Stomach (tissue), 9 donors: ENCODE measurements around the gene YWHAG. TPM values are rescaled to one million over a fixed set of nuclear protein-coding genes. Genes with fewer than 3 reads are reported as not detected.
A peak's percentile ranks its signal among the peaks of the same experiment; 100 is the strongest.
"Not testable (repeated sequence)": the region's sequence is repeated elsewhere in the genome, so short reads cannot be mapped to it uniquely, and the experiment has no call there.

ENCODE experiments used
- DNase-seq, 2 donors: peaks; one replicate each; pipeline versions ENCODE4 v3.0.0 to v3.0.0-alpha.2; 2013 to 2019
- H3K27ac ChIP-seq, 5 donors: fragments of 200-600 bp in 4 of 5; sonication (generic) in 4 of 5; one replicate each; pipeline ENCODE4 v1.5.1; 2013 to 2019; ENCODE audit warnings: mild to moderate bottlenecking in 1 of 5, moderate library complexity in 1 of 5
- H3K27me3 ChIP-seq, 3 donors: fragments of 200-600 bp; sonication (generic); one replicate each; pipeline ENCODE4 v1.5.1; 2017 to 2019; ENCODE audit warnings: mixed run types in 1 of 3
- H3K36me3 ChIP-seq, 4 donors: fragments of 200-600 bp; sonication (generic); 1 replicate in 3 of 4; 2 replicates in 1 of 4; pipeline ENCODE4 v1.5.1; 2016 to 2019
- H3K4me1 ChIP-seq, 4 donors: fragments of 200-600 bp; sonication (generic); one replicate each; pipeline ENCODE4 v1.5.1; 2016 to 2019
- H3K4me3 ChIP-seq, 4 donors: fragments of 200-600 bp; sonication (generic) in 3 of 4; one replicate each; pipeline ENCODE4 v1.5.1; 2016 to 2019; ENCODE audit warnings: mild to moderate bottlenecking in 1 of 4
- H3K9me3 ChIP-seq, 4 donors: fragments of 200-600 bp; sonication (generic); one replicate each; pipeline ENCODE4 v1.5.1; 2016 to 2019
- EP300 ChIP-seq: sonication (generic); formaldehyde crosslinking; IDR thresholded peaks from one replicate; pipeline ENCODE4 v1.6.1; 2017; ENCODE audit warnings: antibody characterized with exemption
- POLR2A ChIP-seq, 4 donors: fragments of 450-650 bp; IDR thresholded peaks; one replicate each; pipeline ENCODE4 v1.6.1; 2016; ENCODE audit warnings: antibody characterized with exemption in 4 of 4, control low read depth in 2 of 4, mild to moderate bottlenecking in 1 of 4, moderate library complexity in 1 of 4
- POLR2AphosphoS5 ChIP-seq, 3 donors: sonication (generic); formaldehyde crosslinking; IDR thresholded peaks; one replicate each; pipeline ENCODE4 v1.6.1; 2016; ENCODE audit warnings: antibody characterized with exemption in 3 of 3
- WGBS, 5 donors: extraction: QIAGEN DNeasy Blood & Tissue Kit in 3 of 5; methylation state at CpG; one replicate each; pipeline versions ENCODE4 v1.1.5 to v1.1.7; 2013 to 2018; 5-methylcytosine and 5-hydroxymethylcytosine counted together
- intact Hi-C: fragments of 100-400 bp; cut with DNase I; formaldehyde crosslinking; loops from one replicate; pipeline ENCODE4 v1.15.1; 2023; ENCODE audit warnings: low total_unique reads
- polyA plus RNA-seq, 3 donors: library from polyadenylated mRNA; stranded (reverse); fragments of 200-250 nt; gene quantifications; one replicate each; pipeline ENCODE4 v1.2.3, GENCODE V29; 2013
- total RNA-seq, 5 donors: library from RNA; depleted of rRNA; stranded (reverse); fragments of >200 nt; gene quantifications; one replicate each; pipeline versions ENCODE4 v1.1.0 to v1.2.3, GENCODE V29; 2014 to 2016
- TF ChIP-seq, protein P1 (sequence below), 7 experiments: fragments of 450-650 bp in 4 of 7; fragments of 200-600 bp in 3 of 7; sonication (generic) in 3 of 7; IDR thresholded peaks; one replicate each; pipeline ENCODE4 v1.5.1; 2016 to 2019; ENCODE audit warnings: antibody characterized with exemption in 7 of 7, control low read depth in 2 of 7, mild to moderate bottlenecking in 1 of 7
- donor health status: healthy with polysubstance abuse.
- donor health status: Bipolar disorder and iron deficiency.
- donor health status: healthy.

YWHAG gene
- total and polyA plus RNA-seq, 8 donors, result 26.7 to 64.6 (median 45.9) TPM

DNA sequence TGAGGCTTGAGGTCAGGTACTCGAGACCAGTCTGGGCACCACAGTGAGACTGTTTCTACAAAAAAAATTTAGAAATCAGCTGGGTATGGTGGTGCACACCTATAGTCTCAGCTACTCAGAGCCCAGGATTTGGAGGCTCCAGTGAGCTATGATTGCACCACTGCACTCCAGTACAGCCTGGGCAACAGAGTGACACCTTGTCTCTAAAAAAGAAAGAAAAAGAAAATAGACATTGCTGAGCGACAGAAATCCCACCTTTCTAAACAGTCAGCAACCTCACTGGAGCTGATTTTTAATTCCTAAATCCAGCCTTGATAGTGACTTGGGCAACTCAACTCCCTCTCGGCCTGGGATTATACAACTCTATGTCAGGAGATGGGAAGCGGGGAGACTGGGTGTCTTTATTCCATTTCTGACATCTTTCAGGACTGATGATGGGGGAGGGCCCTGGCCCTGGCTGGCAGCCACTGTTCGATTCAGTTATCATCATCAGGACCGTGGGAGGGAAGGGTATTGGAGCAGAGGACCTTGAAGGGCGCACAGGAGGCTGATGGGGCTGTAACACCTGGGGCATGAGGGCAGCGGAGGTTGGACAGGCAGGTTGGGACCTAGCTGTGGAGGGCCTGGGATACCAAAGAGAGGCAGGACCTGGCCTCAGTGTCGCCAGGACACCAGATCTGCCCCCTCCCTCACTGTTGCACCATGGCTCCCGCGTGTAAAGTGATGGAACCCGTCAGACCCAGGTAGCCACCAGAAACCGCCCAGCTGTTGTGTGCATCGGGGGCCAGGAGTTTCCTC lies 41.6 kb downstream of the YWHAG start:
- DNase-seq, result peak in 1 of 2 donors; percentile 60
- no peaks in the 10 kb centered on the region for H3K9me3 ChIP-seq
- peaks cover 0 to 4% (median under 1%) of the 10 kb centered on the region in 4 donors for H3K36me3 ChIP-seq
- intact Hi-C loops, result no loop called here
- 53 to 58% (median 56%) methylated on average over 14 of the region's 14 CpGs for WGBS, 5 donors
- H3K4me3 ChIP-seq, result peak overlapping the region; percentile 59 to 80 (median 77)
- peaks cover 15 to 30% (median 25%) of the 10 kb centered on the region in 4 donors for H3K4me1 ChIP-seq
- H3K27me3 ChIP-seq, result no peaks in the 10 kb centered on the region
- TF ChIP-seq, protein P1, sequence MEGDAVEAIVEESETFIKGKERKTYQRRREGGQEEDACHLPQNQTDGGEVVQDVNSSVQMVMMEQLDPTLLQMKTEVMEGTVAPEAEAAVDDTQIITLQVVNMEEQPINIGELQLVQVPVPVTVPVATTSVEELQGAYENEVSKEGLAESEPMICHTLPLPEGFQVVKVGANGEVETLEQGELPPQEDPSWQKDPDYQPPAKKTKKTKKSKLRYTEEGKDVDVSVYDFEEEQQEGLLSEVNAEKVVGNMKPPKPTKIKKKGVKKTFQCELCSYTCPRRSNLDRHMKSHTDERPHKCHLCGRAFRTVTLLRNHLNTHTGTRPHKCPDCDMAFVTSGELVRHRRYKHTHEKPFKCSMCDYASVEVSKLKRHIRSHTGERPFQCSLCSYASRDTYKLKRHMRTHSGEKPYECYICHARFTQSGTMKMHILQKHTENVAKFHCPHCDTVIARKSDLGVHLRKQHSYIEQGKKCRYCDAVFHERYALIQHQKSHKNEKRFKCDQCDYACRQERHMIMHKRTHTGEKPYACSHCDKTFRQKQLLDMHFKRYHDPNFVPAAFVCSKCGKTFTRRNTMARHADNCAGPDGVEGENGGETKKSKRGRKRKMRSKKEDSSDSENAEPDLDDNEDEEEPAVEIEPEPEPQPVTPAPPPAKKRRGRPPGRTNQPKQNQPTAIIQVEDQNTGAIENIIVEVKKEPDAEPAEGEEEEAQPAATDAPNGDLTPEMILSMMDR (IDR thresholded peaks at IDR 0.05), result no peak
- TF ChIP-seq POLR2A (IDR thresholded peaks at IDR 0.05), result no peak
- no peak for TF ChIP-seq EP300
- no peak for TF ChIP-seq POLR2AphosphoS5 (IDR thresholded peaks at IDR 0.05)
- peak overlapping the region; percentile 92 to 99 (median 97) for H3K27ac ChIP-seq

DNA sequence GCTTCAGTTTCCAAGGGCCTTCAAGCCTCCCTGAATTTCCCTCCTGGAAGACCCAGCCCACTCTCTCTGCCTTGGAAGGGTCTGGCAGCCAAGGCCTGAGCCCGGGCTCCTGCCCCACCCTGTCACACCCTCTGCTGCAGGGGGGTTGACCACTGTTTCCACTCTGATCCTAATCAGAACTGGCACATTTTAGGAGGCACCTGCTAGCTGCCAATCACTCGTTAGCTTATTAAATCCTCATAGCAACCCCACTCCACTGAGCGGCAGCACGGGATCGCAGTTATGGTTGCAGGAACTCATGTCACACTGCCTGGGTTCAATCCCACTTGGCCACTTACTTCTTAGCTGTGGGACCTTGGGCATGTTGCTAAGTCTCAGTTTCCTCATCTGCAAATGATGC lies 43.4 kb downstream of the YWHAG start:
- no peaks in the 10 kb centered on the region for H3K36me3 ChIP-seq
- H3K4me3 ChIP-seq, result no peak overlapping the region
- WGBS, 5 donors, result 30 to 68% (median 53%) methylated on average over 5 of the region's 5 CpGs
- intact Hi-C loops, result no loop called here
- no peak for TF ChIP-seq EP300
- TF ChIP-seq POLR2A (IDR thresholded peaks at IDR 0.05), result no peak
- TF ChIP-seq, protein P1 (IDR thresholded peaks at IDR 0.05), result no peak
- TF ChIP-seq POLR2AphosphoS5 (IDR thresholded peaks at IDR 0.05), result no peak
- H3K27me3 ChIP-seq, result no peaks in the 10 kb centered on the region
- no peak for DNase-seq
- peaks cover 15 to 35% (median 27%) of the 10 kb centered on the region in 4 donors for H3K4me1 ChIP-seq
- no peaks in the 10 kb centered on the region for H3K9me3 ChIP-seq
- no peak overlapping the region for H3K27ac ChIP-seq

DNA sequence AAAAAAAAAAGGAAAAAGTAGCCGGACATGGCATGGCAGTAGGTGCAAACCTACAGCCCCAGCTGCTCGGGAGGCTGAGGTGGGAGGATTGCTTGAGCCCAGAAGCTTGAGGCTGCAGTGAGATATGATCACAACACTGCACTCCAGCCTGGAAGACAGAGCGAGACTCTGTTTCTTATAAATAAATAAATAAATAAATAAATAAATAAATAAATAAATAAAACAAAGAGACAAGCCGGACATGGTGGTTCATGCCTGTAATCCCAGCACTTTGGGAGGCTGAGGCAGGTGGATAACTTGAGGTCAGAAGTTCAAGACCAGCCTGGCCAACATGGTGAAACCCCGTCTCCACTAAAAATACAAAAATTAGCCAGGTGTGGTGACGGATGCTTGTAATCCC lies 44.1 kb downstream of the YWHAG start:
- intact Hi-C loops, result loop anchor here (5.0 kb wide), 1 partner anchor 142 kb away; no protein-coding TSS in a partner anchor

DNA sequence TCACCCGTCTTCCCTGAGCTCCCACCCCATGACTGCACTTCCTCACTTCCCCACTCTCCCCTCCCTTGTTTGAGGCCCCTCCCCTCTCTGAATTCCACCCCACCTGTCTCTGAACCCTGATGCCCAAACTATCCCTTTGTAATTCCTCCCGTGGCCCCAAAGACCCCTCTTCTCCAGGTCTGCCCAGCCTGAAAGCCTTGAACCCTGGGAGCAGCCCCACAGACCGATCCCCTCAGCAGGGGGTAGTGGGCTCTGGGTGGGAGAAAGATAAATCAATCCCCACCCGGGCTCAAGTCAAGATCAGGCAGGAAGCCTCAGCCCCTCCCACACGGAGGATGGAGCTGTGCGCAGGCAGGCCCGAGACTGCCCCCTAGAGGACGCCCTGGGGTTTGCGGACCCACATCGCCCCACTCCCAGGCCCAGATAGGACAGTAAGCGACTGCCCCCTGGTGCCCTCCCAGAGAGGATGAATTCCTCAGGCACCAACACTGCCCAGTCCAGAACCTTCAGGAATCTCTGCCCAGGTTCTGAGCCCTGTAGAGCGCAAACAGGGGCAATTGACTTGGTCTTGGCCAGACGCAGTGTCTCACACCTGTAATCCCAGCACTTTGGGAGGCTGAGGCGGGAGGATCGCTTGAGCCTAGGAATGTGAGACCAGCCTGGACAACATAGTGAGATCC lies 44.6 kb downstream of the YWHAG start:
- Histone ChIP-seq H3K9me3 (no peaks in the 10 kb centered on the region), H3K27ac (peak overlapping the region in 1 of 5 donors; percentile 48), H3K36me3 (no peaks in the 10 kb centered on the region), H3K4me1 (peaks cover 11 to 33% (median 23%) of the 10 kb centered on the region in 4 donors), H3K4me3 (no peak overlapping the region), H3K27me3 (no peaks in the 10 kb centered on the region)
- intact Hi-C loops, result loop anchor here (5.0 kb wide), 1 partner anchor 142 kb away; no protein-coding TSS in a partner anchor
- TF ChIP-seq POLR2AphosphoS5 (IDR thresholded peaks at IDR 0.05) (peak in 2 of 3 donors; percentile 68 to 88), POLR2A (IDR thresholded peaks at IDR 0.05) (no peak)
- TF ChIP-seq, protein P1 (IDR thresholded peaks at IDR 0.05), result peak in 6 of 7 experiments; percentile 95 to 100 (median 99)
- peak; percentile 98 for DNase-seq
- 5 to 9% (median 7%) methylated on average over 13 to 15 of the region's 15 CpGs for WGBS, 5 donors

More for the DNA sequence above, 44.1 kb downstream of the YWHAG start:
- H3K4me3 ChIP-seq, H3K36me3 ChIP-seq, DNase-seq, H3K9me3 ChIP-seq, H3K27ac ChIP-seq, H3K27me3 ChIP-seq: not testable (repeated sequence)
- H3K4me1 ChIP-seq, result peaks cover 15 to 38% (median 28%) of the 10 kb centered on the region in 4 donors
- WGBS, 5 donors, result 54 to 66% (median 56%) methylated on average over 6 of the region's 6 CpGs

DNA sequence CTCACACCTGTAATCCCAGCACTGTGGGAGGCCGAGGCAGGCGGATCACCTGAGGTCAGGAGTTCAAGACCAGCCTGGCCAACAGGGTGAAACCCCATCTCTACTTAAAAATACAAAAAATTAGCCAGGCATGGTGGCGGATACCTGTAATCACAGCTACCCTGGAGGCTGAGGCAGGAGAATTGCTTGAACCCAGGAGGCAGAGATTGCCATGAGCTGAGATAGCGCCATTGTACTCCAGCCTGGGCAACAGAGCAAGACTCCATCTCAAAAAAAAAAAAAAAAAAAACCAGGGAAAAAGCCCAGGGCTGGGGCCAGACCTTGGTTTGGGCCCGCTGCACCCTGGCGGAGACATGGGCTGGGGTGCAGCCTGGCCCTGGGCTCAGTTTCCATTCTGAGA lies 47.0 kb downstream of the YWHAG start:
- H3K27ac ChIP-seq, result not testable (repeated sequence)
- WGBS, 5 donors, result 88 to 95% (median 93%) methylated on average over 6 of the region's 6 CpGs

More for the DNA sequence above, 47.0 kb downstream of the YWHAG start:
- not testable (repeated sequence) for DNase-seq, H3K27me3 ChIP-seq, H3K4me3 ChIP-seq, H3K9me3 ChIP-seq, H3K36me3 ChIP-seq
- intact Hi-C loops, result loop anchor here (5.0 kb wide), 1 partner anchor 140 kb away; no protein-coding TSS in a partner anchor
- H3K4me1 ChIP-seq, result peaks cover 5 to 24% (median 17%) of the 10 kb centered on the region in 4 donors
